ENCODE data around the gene DNAJB8.

- no peak for TF ChIP-seq CTCF (IDR thresholded peaks at IDR 0.05)
- no peak for TF ChIP-seq POLR2A (IDR thresholded peaks at IDR 0.05)
These were observed 12.2 kb upstream of the DNAJB8 start for GRCh38 chr3:128478576-128479506.
